Stimulated activated CD4-positive, alpha-beta T cell treated with anti-CD3 and anti-CD28 coated beads, TNF-alpha, amount 100 ng/mL, for 24 hours (primary cell): ENCODE measurements around the gene ZBTB18.
"Not testable (repeated sequence)": the region's sequence is repeated elsewhere in the genome, so short reads cannot be mapped to it uniquely, and the experiment has no call there.

Source experiments
- DNase-seq, 3 experiments: peaks; one replicate each; pipeline ENCODE4 v3.0.0-alpha.2; 2020; ENCODE audit warnings: low read depth in 3 of 3

Gene ZBTB18

GRCh38 chr1:244041466-244042120 is 9.5 kb upstream of the ZBTB18 start:
- DNase-seq: no peak

- no peak for DNase-seq
These were observed 8.8 kb upstream of the ZBTB18 start for GRCh38 chr1:244042293-244042692.

GRCh38 chr1:244044423-244044822 is 6.7 kb upstream of the ZBTB18 start:
- DNase-seq: no peak

GRCh38 chr1:244046254-244046653 is 4.8 kb upstream of the ZBTB18 start:
- not testable (repeated sequence) for DNase-seq

GRCh38 chr1:244046907-244047611 is 4.0 kb upstream of the ZBTB18 start:
- no peak for DNase-seq

GRCh38 chr1:244047621-244048255 is 3.3 kb upstream of the ZBTB18 start:
- DNase-seq: peak in 1 of 3 experiments; percentile 24

GRCh38 chr1:244048256-244049161 is 2.6 kb upstream of the ZBTB18 start:
- DNase-seq: peak; percentile 91 to 97 (median 93)

- DNase-seq: peak in 1 of 3 experiments; percentile 17
These were observed 1.7 kb upstream of the ZBTB18 start for GRCh38 chr1:244049162-244050013.

GRCh38 chr1:244050014-244050834 is 859 bp upstream of the ZBTB18 start:
- no peak for DNase-seq

- no peak for DNase-seq
These were observed 1.1 kb downstream of the ZBTB18 start for GRCh38 chr1:244052016-244052727.

GRCh38 chr1:244052728-244053312 is 1.7 kb downstream of the ZBTB18 start:
- no peak for DNase-seq

GRCh38 chr1:244053831-244054230 is 2.7 kb downstream of the ZBTB18 start:
- no peak for DNase-seq

- no peak for DNase-seq
These were observed 3.3 kb downstream of the ZBTB18 start for GRCh38 chr1:244054247-244054923.

- no peak for DNase-seq
These were observed 3.8 kb downstream of the ZBTB18 start for GRCh38 chr1:244054924-244055263.

GRCh38 chr1:244056577-244056976 is 5.5 kb downstream of the ZBTB18 start:
- no peak for DNase-seq

- DNase-seq: no peak
These were observed 6.6 kb downstream of the ZBTB18 start for GRCh38 chr1:244057474-244058385.

GRCh38 chr1:244060117-244060516 is 9.0 kb downstream of the ZBTB18 start:
- no peak for DNase-seq
